ENCODE measurements around the gene WDR64.
"Not testable (repeated sequence)": the region's sequence is repeated elsewhere in the genome, so short reads cannot be mapped to it uniquely, and the experiment has no call there.

WDR64 gene

DNA sequence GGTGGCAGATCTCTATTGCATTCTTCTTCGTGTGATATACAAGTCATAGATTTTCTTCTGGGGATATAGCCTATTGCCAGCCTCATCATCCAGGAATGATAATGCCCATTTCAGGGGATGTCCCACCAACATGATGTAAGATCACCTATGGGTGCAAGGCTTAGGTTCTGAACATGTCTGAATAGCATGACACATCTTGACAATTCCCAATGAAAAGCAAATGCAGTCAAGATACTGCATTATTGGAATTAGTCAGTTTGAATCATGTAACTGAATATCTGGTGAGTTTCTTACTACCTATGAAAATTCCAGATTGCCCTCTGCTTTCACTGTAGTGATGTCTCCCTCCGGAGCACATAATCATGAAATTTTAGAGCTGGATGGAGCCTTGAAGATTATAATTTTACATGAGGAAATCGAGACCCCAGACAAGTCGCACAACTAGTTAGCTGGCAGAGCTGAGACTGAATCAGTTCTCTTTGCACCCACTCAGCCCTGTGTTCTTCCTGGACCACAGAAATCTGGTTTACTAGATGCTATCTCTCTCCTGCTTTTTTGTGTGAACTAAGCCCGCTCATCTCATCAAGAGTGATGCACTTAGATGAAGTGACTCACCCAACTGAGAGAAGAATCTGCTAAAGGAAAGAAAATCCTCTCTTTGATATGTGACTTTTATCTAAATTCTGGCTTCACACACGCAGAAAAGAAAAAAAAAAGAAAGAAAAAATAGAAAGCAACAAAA lies 65.0 kb downstream of the WDR64 start:
- H3K9me3 ChIP-seq (ENCODE audit: control insufficient read depth in 2 of 2, low read length in 2 of 2): no peaks in the 10 kb centered on the region
- H3K27me3 ChIP-seq (ENCODE audit: control insufficient read depth in 1 of 2, insufficient read depth in 2 of 2, low read length in 2 of 2): peaks cover 0 to 3% of the 10 kb centered on the region in 2 donors
- no peaks in the 10 kb centered on the region for H3K36me3 ChIP-seq (ENCODE audit: control insufficient read depth in 2 of 2, insufficient read depth in 2 of 2, low read length in 2 of 2)
- no peaks in the 10 kb centered on the region for H3K4me1 ChIP-seq (ENCODE audit: control insufficient read depth, insufficient read depth, low read length)
- H3K4me3 ChIP-seq (ENCODE audit: low read length in 2 of 2): no peak overlapping the region
- H3K27ac ChIP-seq (ENCODE audit: low read length): no peak overlapping the region
- no peak overlapping the region for H3K9ac ChIP-seq (ENCODE audit: low read length in 2 of 2)

GRCh38 chr1:241717975-241718374 lies 65.9 kb downstream of the WDR64 start:
- Histone ChIP-seq H3K9ac (ENCODE audit: low read length in 2 of 2) (no peak overlapping the region), H3K4me1 (ENCODE audit: control insufficient read depth, insufficient read depth, low read length) (no peaks in the 10 kb centered on the region), H3K27ac (ENCODE audit: low read length) (no peak overlapping the region), H3K27me3 (ENCODE audit: control insufficient read depth in 1 of 2, insufficient read depth in 2 of 2, low read length in 2 of 2) (peaks cover 0 to 3% of the 10 kb centered on the region in 2 donors), H3K4me3 (ENCODE audit: low read length in 2 of 2) (no peak overlapping the region), H3K9me3 (ENCODE audit: control insufficient read depth in 2 of 2, low read length in 2 of 2) (no peaks in the 10 kb centered on the region), H3K36me3 (ENCODE audit: control insufficient read depth in 2 of 2, insufficient read depth in 2 of 2, low read length in 2 of 2) (no peaks in the 10 kb centered on the region)

DNA sequence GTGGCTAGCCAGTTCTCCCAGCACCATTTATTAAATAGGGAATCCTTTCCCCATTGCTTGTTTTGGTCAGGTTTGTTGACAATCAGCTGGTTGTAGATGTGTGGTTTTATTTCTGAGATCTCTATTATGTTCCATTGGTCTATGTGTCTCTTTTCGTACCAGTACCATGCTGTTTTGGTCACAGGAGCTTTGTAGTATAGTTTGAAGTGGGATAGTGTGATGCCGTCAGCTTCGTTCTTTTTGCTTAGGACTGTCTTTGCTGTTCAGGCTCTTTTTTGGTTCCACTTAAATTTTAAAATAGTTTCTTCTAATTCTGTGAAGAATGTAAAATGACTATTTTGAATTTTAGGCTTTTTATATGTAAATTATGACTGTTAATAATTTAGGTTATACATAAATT lies 68.9 kb downstream of the WDR64 start:
- Histone ChIP-seq H3K27ac (ENCODE audit: low read length) (no peak overlapping the region), H3K9me3 (ENCODE audit: control insufficient read depth in 2 of 2, low read length in 2 of 2) (no peaks in the 10 kb centered on the region), H3K27me3 (ENCODE audit: control insufficient read depth in 1 of 2, insufficient read depth in 2 of 2, low read length in 2 of 2) (peaks cover 0 to 3% of the 10 kb centered on the region in 2 donors), H3K4me1 (ENCODE audit: control insufficient read depth, insufficient read depth, low read length) (no peaks in the 10 kb centered on the region), H3K36me3 (ENCODE audit: control insufficient read depth in 2 of 2, insufficient read depth in 2 of 2, low read length in 2 of 2) (no peaks in the 10 kb centered on the region), H3K4me3 (ENCODE audit: low read length in 2 of 2) (no peak overlapping the region), H3K9ac (ENCODE audit: low read length in 2 of 2) (no peak overlapping the region)

DNA sequence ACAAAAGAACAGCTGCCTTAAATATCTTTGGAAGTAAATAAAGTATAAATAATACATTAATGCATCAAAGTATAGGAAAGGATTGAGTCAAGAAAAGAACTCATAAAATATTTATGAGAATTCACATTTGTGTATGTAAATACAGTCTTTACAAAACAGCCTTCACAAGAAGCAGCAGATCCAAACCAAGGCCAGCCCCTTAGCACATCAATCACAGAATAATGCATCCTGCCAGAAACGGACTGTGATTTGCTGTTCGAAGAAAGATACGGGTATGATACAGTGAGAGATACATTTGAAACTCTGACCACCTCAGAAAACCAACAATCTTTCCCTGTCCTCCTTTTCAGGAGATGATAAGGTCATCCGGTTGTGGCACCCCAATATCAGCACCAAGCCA lies 70.9 kb downstream of the WDR64 start:
- Histone ChIP-seq H3K27me3 (ENCODE audit: control insufficient read depth in 1 of 2, insufficient read depth in 2 of 2, low read length in 2 of 2) (no peaks in the 10 kb centered on the region), H3K9ac (ENCODE audit: low read length in 2 of 2) (no peak overlapping the region), H3K4me1 (ENCODE audit: control insufficient read depth, insufficient read depth, low read length) (no peaks in the 10 kb centered on the region), H3K9me3 (ENCODE audit: control insufficient read depth in 2 of 2, low read length in 2 of 2) (no peaks in the 10 kb centered on the region), H3K36me3 (ENCODE audit: control insufficient read depth in 2 of 2, insufficient read depth in 2 of 2, low read length in 2 of 2) (no peaks in the 10 kb centered on the region), H3K27ac (ENCODE audit: low read length) (no peak overlapping the region), H3K4me3 (ENCODE audit: low read length in 2 of 2) (no peak overlapping the region)

GRCh38 chr1:241724741-241725356 lies 72.8 kb downstream of the WDR64 start:
- Histone ChIP-seq H3K27me3 (ENCODE audit: control insufficient read depth in 1 of 2, insufficient read depth in 2 of 2, low read length in 2 of 2) (no peaks in the 10 kb centered on the region), H3K36me3 (ENCODE audit: control insufficient read depth in 2 of 2, insufficient read depth in 2 of 2, low read length in 2 of 2) (no peaks in the 10 kb centered on the region), H3K9me3 (ENCODE audit: control insufficient read depth in 2 of 2, low read length in 2 of 2) (no peaks in the 10 kb centered on the region), H3K9ac (ENCODE audit: low read length in 2 of 2) (no peak overlapping the region), H3K27ac (ENCODE audit: low read length) (no peak overlapping the region), H3K4me1 (ENCODE audit: control insufficient read depth, insufficient read depth, low read length) (no peaks in the 10 kb centered on the region), H3K4me3 (ENCODE audit: low read length in 2 of 2) (no peak overlapping the region)

DNA sequence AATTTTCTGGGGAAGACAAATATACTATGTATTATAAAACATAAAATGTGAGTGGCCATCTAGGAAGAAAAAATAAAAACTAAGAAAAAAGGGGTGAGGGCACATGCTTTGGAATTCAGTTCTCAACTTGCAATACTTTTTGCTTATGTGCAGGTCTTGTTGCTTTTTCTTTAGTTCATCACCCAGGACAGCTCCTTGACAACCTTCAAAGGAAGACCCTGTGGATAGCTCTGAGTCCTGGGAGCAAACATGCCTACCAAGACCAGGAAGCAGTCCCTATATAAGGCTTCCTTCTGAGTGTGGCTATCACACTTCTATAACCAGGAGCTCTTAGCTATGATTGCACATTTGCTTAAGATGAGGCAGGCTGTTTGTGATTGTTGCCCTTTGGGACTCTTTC lies 78.0 kb downstream of the WDR64 start:
- Histone ChIP-seq H3K9ac (ENCODE audit: low read length in 2 of 2) (no peak overlapping the region), H3K9me3 (ENCODE audit: control insufficient read depth in 2 of 2, low read length in 2 of 2) (no peaks in the 10 kb centered on the region), H3K4me3 (ENCODE audit: low read length in 2 of 2) (no peak overlapping the region), H3K27ac (ENCODE audit: low read length) (no peak overlapping the region), H3K4me1 (ENCODE audit: control insufficient read depth, insufficient read depth, low read length) (no peaks in the 10 kb centered on the region), H3K36me3 (ENCODE audit: control insufficient read depth in 2 of 2, insufficient read depth in 2 of 2, low read length in 2 of 2) (no peaks in the 10 kb centered on the region), H3K27me3 (ENCODE audit: control insufficient read depth in 1 of 2, insufficient read depth in 2 of 2, low read length in 2 of 2) (no peaks in the 10 kb centered on the region)

- Histone ChIP-seq H3K9me3 (ENCODE audit: control insufficient read depth in 2 of 2, low read length in 2 of 2) (no peaks in the 10 kb centered on the region), H3K27ac (ENCODE audit: low read length) (no peak overlapping the region), H3K36me3 (ENCODE audit: control insufficient read depth in 2 of 2, insufficient read depth in 2 of 2, low read length in 2 of 2) (no peaks in the 10 kb centered on the region), H3K4me1 (ENCODE audit: control insufficient read depth, insufficient read depth, low read length) (no peaks in the 10 kb centered on the region), H3K9ac (ENCODE audit: low read length in 2 of 2) (no peak overlapping the region), H3K27me3 (ENCODE audit: control insufficient read depth in 1 of 2, insufficient read depth in 2 of 2, low read length in 2 of 2) (no peaks in the 10 kb centered on the region), H3K4me3 (ENCODE audit: low read length in 2 of 2) (no peak overlapping the region)
Observed at GRCh38 chr1:241733899-241734298, 81.8 kb downstream of the WDR64 start.

GRCh38 chr1:241734533-241734932 lies 82.5 kb downstream of the WDR64 start:
- Histone ChIP-seq H3K4me3 (ENCODE audit: low read length in 2 of 2) (no peak overlapping the region), H3K9me3 (ENCODE audit: control insufficient read depth in 2 of 2, low read length in 2 of 2) (no peaks in the 10 kb centered on the region), H3K27me3 (ENCODE audit: control insufficient read depth in 1 of 2, insufficient read depth in 2 of 2, low read length in 2 of 2) (no peaks in the 10 kb centered on the region), H3K27ac (ENCODE audit: low read length) (no peak overlapping the region), H3K9ac (ENCODE audit: low read length in 2 of 2) (no peak overlapping the region), H3K36me3 (ENCODE audit: control insufficient read depth in 2 of 2, insufficient read depth in 2 of 2, low read length in 2 of 2) (no peaks in the 10 kb centered on the region), H3K4me1 (ENCODE audit: control insufficient read depth, insufficient read depth, low read length) (no peaks in the 10 kb centered on the region)

DNA sequence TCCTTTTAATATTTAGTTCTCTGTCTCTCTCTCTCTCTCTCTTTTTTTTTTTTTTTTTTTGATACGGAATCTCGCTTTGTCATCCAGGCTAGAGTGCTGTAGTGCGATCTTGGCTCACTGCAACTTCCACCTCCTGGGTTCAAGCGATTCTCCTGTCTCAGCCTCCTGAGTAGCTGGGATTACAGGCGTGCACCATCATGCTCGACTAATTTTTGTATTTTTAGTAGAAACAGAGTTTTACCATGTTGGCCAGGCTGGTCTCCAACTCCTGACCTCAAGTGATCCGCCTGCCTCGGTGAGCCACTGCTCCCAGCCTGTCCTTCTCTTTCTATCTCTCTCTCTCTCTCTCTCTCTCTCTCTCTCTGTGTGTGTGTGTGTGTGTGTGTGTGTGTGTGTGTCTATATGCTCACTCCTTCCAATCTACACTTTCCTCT lies 83.4 kb downstream of the WDR64 start:
- H3K27me3 ChIP-seq (ENCODE audit: control insufficient read depth in 1 of 2, insufficient read depth in 2 of 2, low read length in 2 of 2); H3K36me3 ChIP-seq (ENCODE audit: control insufficient read depth in 2 of 2, insufficient read depth in 2 of 2, low read length in 2 of 2); H3K9me3 ChIP-seq (ENCODE audit: control insufficient read depth in 2 of 2, low read length in 2 of 2); H3K4me3 ChIP-seq (ENCODE audit: low read length in 2 of 2); H3K27ac ChIP-seq (ENCODE audit: low read length); H3K4me1 ChIP-seq (ENCODE audit: control insufficient read depth, insufficient read depth, low read length); H3K9ac ChIP-seq (ENCODE audit: low read length in 2 of 2): not testable (repeated sequence)

GRCh38 chr1:241736387-241736786 lies 84.3 kb downstream of the WDR64 start:
- Histone ChIP-seq H3K27me3 (ENCODE audit: control insufficient read depth in 1 of 2, insufficient read depth in 2 of 2, low read length in 2 of 2) (no peaks in the 10 kb centered on the region), H3K27ac (ENCODE audit: low read length) (no peak overlapping the region), H3K9ac (ENCODE audit: low read length in 2 of 2) (no peak overlapping the region), H3K36me3 (ENCODE audit: control insufficient read depth in 2 of 2, insufficient read depth in 2 of 2, low read length in 2 of 2) (no peaks in the 10 kb centered on the region), H3K4me3 (ENCODE audit: low read length in 2 of 2) (no peak overlapping the region), H3K4me1 (ENCODE audit: control insufficient read depth, insufficient read depth, low read length) (no peaks in the 10 kb centered on the region), H3K9me3 (ENCODE audit: control insufficient read depth in 2 of 2, low read length in 2 of 2) (no peaks in the 10 kb centered on the region)
